ENCODE data around the gene RBPJL. TPM values are rescaled to one million over a fixed set of nuclear protein-coding genes. Genes with fewer than 3 reads are reported as not detected.
A peak's percentile ranks its signal among the peaks of the same experiment; 100 is the strongest.

Gene RBPJL
- total RNA-seq, 1 experiment from 2014 or later = not detected

DNA sequence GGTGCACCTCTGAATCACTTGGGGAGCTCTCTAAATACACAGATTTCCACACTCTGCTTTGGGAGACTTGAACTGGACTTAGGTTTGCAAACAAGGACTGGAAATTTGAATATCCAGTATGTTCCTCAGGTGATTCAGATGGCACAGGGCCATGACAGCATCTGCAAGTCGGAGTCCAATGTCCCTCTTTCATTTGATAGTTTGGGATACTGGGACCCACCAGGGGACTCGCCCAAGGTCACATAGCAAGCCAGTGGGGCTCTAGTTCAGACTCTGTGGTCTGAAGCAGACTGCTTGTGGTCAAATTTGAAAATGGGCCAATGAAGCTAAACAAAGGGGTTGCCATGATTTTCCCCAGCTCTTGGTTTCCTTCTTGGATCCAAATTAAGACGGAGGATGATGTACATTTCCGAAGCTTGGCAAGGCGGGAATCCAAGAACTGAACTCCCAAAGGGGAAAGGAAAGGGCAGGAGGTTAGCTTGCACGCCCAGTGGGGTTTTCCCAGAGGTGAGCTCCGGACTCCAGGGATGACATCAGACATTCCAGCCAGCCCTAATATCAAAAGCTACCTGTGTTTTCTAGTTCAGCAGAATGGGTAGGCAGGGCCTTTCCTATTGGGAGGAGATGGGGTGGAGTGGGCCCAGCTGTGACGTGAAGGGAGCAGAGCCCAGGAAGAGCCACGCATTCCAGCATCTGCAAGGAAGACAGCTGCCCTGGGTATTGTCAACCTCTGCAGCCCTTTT, 52.9 kb downstream of the RBPJL start:
- Histone ChIP-seq H3K9me3 (no peaks in the 10 kb centered on the region), H3K36me3 (peaks cover 2% of the 10 kb centered on the region; the same call in 1 of the 2 replicates), H3K27me3 (no peaks in the 10 kb centered on the region), H3K4me3 (no peak overlapping the region)
- peak; percentile 65 for DNase-seq

DNA sequence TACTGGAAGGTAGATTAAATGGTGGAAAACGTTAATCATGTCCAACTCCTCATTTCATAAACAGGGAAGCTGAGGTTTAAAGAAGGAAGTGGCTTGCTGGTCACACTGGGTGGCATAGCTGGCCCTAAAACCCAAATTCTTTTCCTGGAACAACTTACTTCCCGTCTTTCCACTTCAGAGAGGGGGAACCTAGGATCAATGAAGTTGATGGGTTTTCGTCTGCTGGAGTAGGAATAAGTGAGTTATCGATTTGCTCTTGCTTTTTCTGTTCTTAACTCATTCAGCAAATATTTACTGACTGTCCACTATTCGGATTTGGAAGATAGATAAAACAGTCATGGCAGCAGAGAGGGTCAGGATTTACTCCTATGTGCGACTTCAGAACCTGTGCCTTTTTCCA, 55.2 kb downstream of the RBPJL start:
- Histone ChIP-seq H3K4me3 (no peak overlapping the region), H3K27me3 (no peaks in the 10 kb centered on the region), H3K36me3 (peaks cover 24% of the 10 kb centered on the region), H3K9me3 (no peaks in the 10 kb centered on the region)
- no peak for DNase-seq

GRCh38 chr20:45362804-45363610, 56.4 kb downstream of the RBPJL start, which contains the start of gene SYS1:
Gene SYS1 (plus strand): TSS chr20:45363156. CDS start chr20:45363532, 376 bp downstream.
- Histone ChIP-seq H3K9me3 (no peaks in the 10 kb centered on the region), H3K36me3 (peaks cover 34% of the 10 kb centered on the region), H3K27me3 (no peaks in the 10 kb centered on the region), H3K4me3 (peak within 1 kb of the TSS; percentile 93)
- DNase-seq = peak; percentile 99

GRCh38 chr20:45363611-45364492, 57.2 kb downstream of the RBPJL start:
- Histone ChIP-seq H3K36me3 (peaks cover 41% of the 10 kb centered on the region), H3K4me3 (peak overlapping the region; percentile 93), H3K9me3 (no peaks in the 10 kb centered on the region), H3K27me3 (no peaks in the 10 kb centered on the region)
- no peak for DNase-seq

- no peak for DNase-seq
- Histone ChIP-seq H3K36me3 (peaks cover 45% of the 10 kb centered on the region), H3K4me3 (no peak overlapping the region), H3K27me3 (no peaks in the 10 kb centered on the region), H3K9me3 (no peaks in the 10 kb centered on the region)
Measured at GRCh38 chr20:45365444-45365970, 58.9 kb downstream of the RBPJL start.

DNA sequence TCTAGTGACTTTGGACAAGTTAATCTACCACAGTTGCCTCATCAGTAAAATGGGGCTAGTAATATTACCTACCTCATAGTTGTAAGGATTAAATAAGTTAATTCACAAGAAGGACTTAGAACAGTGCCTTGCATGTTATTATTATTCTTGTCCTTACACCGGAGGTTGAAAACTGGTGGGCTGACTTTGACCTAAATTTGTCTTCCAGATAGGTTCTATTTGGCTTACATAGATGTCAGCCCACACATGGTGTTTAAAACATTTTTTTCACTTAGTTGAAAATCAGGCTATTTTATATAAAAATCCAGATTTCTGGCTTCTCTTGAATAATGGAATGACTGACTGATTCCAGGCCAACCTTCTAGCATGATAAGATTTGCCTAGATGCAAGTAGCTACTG, 59.6 kb downstream of the RBPJL start:
- DNase-seq = no peak
- Histone ChIP-seq H3K9me3 (no peaks in the 10 kb centered on the region), H3K27me3 (no peaks in the 10 kb centered on the region), H3K36me3 (peaks cover 47% of the 10 kb centered on the region), H3K4me3 (no peak overlapping the region)

- Histone ChIP-seq H3K36me3 (peaks cover 51% of the 10 kb centered on the region), H3K4me3 (no peak overlapping the region), H3K9me3 (no peaks in the 10 kb centered on the region), H3K27me3 (no peaks in the 10 kb centered on the region)
- no peak for DNase-seq
Measured at GRCh38 chr20:45366631-45367030, 60.0 kb downstream of the RBPJL start.

GRCh38 chr20:45367126-45367525, 60.5 kb downstream of the RBPJL start:
- no peaks in the 10 kb centered on the region for H3K9me3 ChIP-seq
- DNase-seq = no peak
- no peak overlapping the region for H3K4me3 ChIP-seq
- peaks cover 51% of the 10 kb centered on the region for H3K36me3 ChIP-seq
- no peaks in the 10 kb centered on the region for H3K27me3 ChIP-seq

Other genes with a start within 250 kb of the RBPJL start
- 0.05 and 0.30 TPM in 2 replicates for gene KCNS1, start 205.7 kb upstream of the RBPJL start, total RNA-seq (2014; rRNA removed; shearing (Covaris generic); ENCODE audit: low replicate concordance)
- gene WFDC5, start 191.7 kb upstream of the RBPJL start, total RNA-seq (2014; rRNA removed; shearing (Covaris generic); ENCODE audit: low replicate concordance) = not detected in 2 replicates
- not detected in 2 replicates for gene WFDC12, start 182.4 kb upstream of the RBPJL start, total RNA-seq (2014; rRNA removed; shearing (Covaris generic); ENCODE audit: low replicate concordance)
- gene PI3, start 131.9 kb upstream of the RBPJL start, total RNA-seq (2014; rRNA removed; shearing (Covaris generic); ENCODE audit: low replicate concordance) = not detected in 2 replicates
- not detected in 2 replicates for gene SEMG1, start 99.8 kb upstream of the RBPJL start, total RNA-seq (2014; rRNA removed; shearing (Covaris generic); ENCODE audit: low replicate concordance)
- not detected in 2 replicates for gene SEMG2, start 85.5 kb upstream of the RBPJL start, total RNA-seq (2014; rRNA removed; shearing (Covaris generic); ENCODE audit: low replicate concordance)
- 25.7 and 52.2 TPM in 2 replicates for gene SLPI, start 52.3 kb upstream of the RBPJL start, total RNA-seq (2014; rRNA removed; shearing (Covaris generic); ENCODE audit: low replicate concordance)
- not detected in 2 replicates for gene MATN4, start 1.5 kb downstream of the RBPJL start, total RNA-seq (2014; rRNA removed; shearing (Covaris generic); ENCODE audit: low replicate concordance)
- gene SDC4, start 41.6 kb downstream of the RBPJL start, total RNA-seq (2014; rRNA removed; shearing (Covaris generic); ENCODE audit: low replicate concordance) = 204 and 214 TPM in 2 replicates
- 24.5 and 32.3 TPM in 2 replicates for gene SYS1, start 56.3 kb downstream of the RBPJL start, total RNA-seq (2014; rRNA removed; shearing (Covaris generic); ENCODE audit: low replicate concordance)
- gene TP53TG5, start 71.5 kb downstream of the RBPJL start, total RNA-seq (2014; rRNA removed; shearing (Covaris generic); ENCODE audit: low replicate concordance) = not detected in 2 replicates
- gene DBNDD2, start 101.4 kb downstream of the RBPJL start, total RNA-seq (2014; rRNA removed; shearing (Covaris generic); ENCODE audit: low replicate concordance) = 17.6 and 25.0 TPM in 2 replicates
- gene PIGT, start 109.3 kb downstream of the RBPJL start, total RNA-seq (2014; rRNA removed; shearing (Covaris generic); ENCODE audit: low replicate concordance) = 35.6 and 66.5 TPM in 2 replicates
- not detected in 2 replicates for gene WFDC2, start 162.9 kb downstream of the RBPJL start, total RNA-seq (2014; rRNA removed; shearing (Covaris generic); ENCODE audit: low replicate concordance)
- not detected in 2 replicates for gene SPINT3, start 208.8 kb downstream of the RBPJL start, total RNA-seq (2014; rRNA removed; shearing (Covaris generic); ENCODE audit: low replicate concordance)
- not detected in 2 replicates for gene WFDC6, start 232.6 kb downstream of the RBPJL start, total RNA-seq (2014; rRNA removed; shearing (Covaris generic); ENCODE audit: low replicate concordance)
- not detected in 2 replicates for gene EPPIN, start 240.6 kb downstream of the RBPJL start, total RNA-seq (2014; rRNA removed; shearing (Covaris generic); ENCODE audit: low replicate concordance)

Data from MG63 (cell line).